Stomach (tissue), 9 donors: ENCODE data around the gene ARHGEF3. TPM values are rescaled to one million over a fixed set of nuclear protein-coding genes. Genes with fewer than 3 reads are reported as not detected.

Source experiments
- DNase-seq, 2 donors: peaks; one replicate each; pipeline versions ENCODE4 v3.0.0 to v3.0.0-alpha.2; 2013 to 2019
- H3K27ac ChIP-seq, 5 donors: fragments of 200-600 bp in 4 of 5; sonication (generic) in 4 of 5; one replicate each; pipeline ENCODE4 v1.5.1; 2013 to 2019; ENCODE audit warnings: mild to moderate bottlenecking in 1 of 5, moderate library complexity in 1 of 5
- H3K27me3 ChIP-seq, 3 donors: fragments of 200-600 bp; sonication (generic); one replicate each; pipeline ENCODE4 v1.5.1; 2017 to 2019; ENCODE audit warnings: mixed run types in 1 of 3
- H3K36me3 ChIP-seq, 4 donors: fragments of 200-600 bp; sonication (generic); 1 replicate in 3 of 4; 2 replicates in 1 of 4; pipeline ENCODE4 v1.5.1; 2016 to 2019
- H3K4me1 ChIP-seq, 4 donors: fragments of 200-600 bp; sonication (generic); one replicate each; pipeline ENCODE4 v1.5.1; 2016 to 2019
- H3K4me3 ChIP-seq, 4 donors: fragments of 200-600 bp; sonication (generic) in 3 of 4; one replicate each; pipeline ENCODE4 v1.5.1; 2016 to 2019; ENCODE audit warnings: mild to moderate bottlenecking in 1 of 4
- H3K9me3 ChIP-seq, 4 donors: fragments of 200-600 bp; sonication (generic); one replicate each; pipeline ENCODE4 v1.5.1; 2016 to 2019
- CTCF ChIP-seq, 7 experiments: fragments of 450-650 bp in 4 of 7; fragments of 200-600 bp in 3 of 7; sonication (generic) in 3 of 7; IDR thresholded peaks; one replicate each; pipeline ENCODE4 v1.5.1; 2016 to 2019; ENCODE audit warnings: antibody characterized with exemption in 7 of 7, control low read depth in 2 of 7, mild to moderate bottlenecking in 1 of 7
- EP300 ChIP-seq: sonication (generic); formaldehyde crosslinking; IDR thresholded peaks from one replicate; pipeline ENCODE4 v1.6.1; 2017; ENCODE audit warnings: antibody characterized with exemption
- POLR2A ChIP-seq, 4 donors: fragments of 450-650 bp; IDR thresholded peaks; one replicate each; pipeline ENCODE4 v1.6.1; 2016; ENCODE audit warnings: antibody characterized with exemption in 4 of 4, control low read depth in 2 of 4, mild to moderate bottlenecking in 1 of 4, moderate library complexity in 1 of 4
- POLR2AphosphoS5 ChIP-seq, 3 donors: sonication (generic); formaldehyde crosslinking; IDR thresholded peaks; one replicate each; pipeline ENCODE4 v1.6.1; 2016; ENCODE audit warnings: antibody characterized with exemption in 3 of 3
- WGBS, 5 donors: extraction: QIAGEN DNeasy Blood & Tissue Kit in 3 of 5; methylation state at CpG; one replicate each; pipeline versions ENCODE4 v1.1.5 to v1.1.7; 2013 to 2018; 5-methylcytosine and 5-hydroxymethylcytosine counted together
- intact Hi-C: fragments of 100-400 bp; cut with DNase I; formaldehyde crosslinking; loops from one replicate; pipeline ENCODE4 v1.15.1; 2023; ENCODE audit warnings: low total_unique reads
- polyA plus RNA-seq, 3 donors: library from polyadenylated mRNA; stranded (reverse); fragments of 200-250 nt; gene quantifications; one replicate each; pipeline ENCODE4 v1.2.3, GENCODE V29; 2013
- total RNA-seq, 5 donors: library from RNA; depleted of rRNA; stranded (reverse); fragments of >200 nt; gene quantifications; one replicate each; pipeline versions ENCODE4 v1.1.0 to v1.2.3, GENCODE V29; 2014 to 2016
- donor health status: healthy with polysubstance abuse.
- donor health status: Bipolar disorder and iron deficiency.
- donor health status: healthy.

Gene ARHGEF3
- total and polyA plus RNA-seq, 8 donors = 6.2 to 23.8 (median 14.2) TPM

- DNase-seq = no peak
Observed at GRCh38 chr3:56800832-56801661, 702 bp downstream of the ARHGEF3 start.

DNA sequence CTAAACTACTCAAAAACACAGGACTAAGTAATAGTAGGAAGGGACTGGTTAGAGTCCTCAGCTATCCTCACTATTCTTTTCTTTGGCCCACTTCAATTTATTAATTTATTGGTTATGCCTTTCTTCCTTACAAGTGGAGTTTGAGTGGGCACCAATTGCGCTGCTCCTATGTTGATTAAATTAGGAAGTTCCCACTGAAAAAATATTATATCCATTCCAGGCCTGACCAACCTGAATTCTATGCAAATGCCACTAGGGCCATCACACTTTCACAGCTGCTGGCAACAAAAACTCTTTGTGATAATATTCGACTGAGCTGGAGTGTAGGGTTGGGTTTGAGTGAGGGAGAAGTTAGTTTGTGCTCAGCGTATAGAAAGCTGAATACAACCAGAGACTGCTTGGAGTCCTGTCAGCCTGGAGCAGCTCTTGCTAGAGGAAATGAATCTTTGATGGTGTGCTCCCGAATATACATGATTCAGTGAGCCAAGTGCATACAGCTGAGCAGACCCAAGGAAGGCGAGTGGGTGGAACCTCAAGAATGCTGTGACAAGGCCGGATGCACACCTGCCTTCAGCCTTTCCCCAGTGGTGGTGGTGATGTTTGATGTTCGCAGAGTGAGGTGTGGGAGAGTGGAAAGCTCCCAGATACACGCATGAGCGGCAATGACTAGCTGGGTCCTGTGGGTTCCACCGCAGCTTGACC, 1.5 kb downstream of the ARHGEF3 start:
- no peaks in the 10 kb centered on the region for H3K27me3 ChIP-seq
- peak overlapping the region; percentile 78 to 84 (median 82) for H3K27ac ChIP-seq
- peak; percentile 40 to 61 for DNase-seq
- H3K4me3 ChIP-seq = peak overlapping the region; percentile 61 to 84 (median 80)
- H3K4me1 ChIP-seq = peaks cover 53 to 76% (median 64%) of the 10 kb centered on the region in 4 donors
- WGBS, 5 donors = 28 to 38% (median 36%) methylated on average over 9 to 10 of the region's 10 CpGs
- TF ChIP-seq POLR2AphosphoS5 (IDR thresholded peaks at IDR 0.05) (peak in 1 of 3 donors; percentile 17), EP300 (no peak), POLR2A (IDR thresholded peaks at IDR 0.05) (no peak), CTCF (IDR thresholded peaks at IDR 0.05) (peak in 1 of 7 experiments; percentile 5)
- intact Hi-C loops = loop anchor here (5.0 kb wide), 2 partner anchors 98 to 187 kb away; no protein-coding TSS in a partner anchor
- H3K36me3 ChIP-seq = no peaks in the 10 kb centered on the region
- H3K9me3 ChIP-seq = no peaks in the 10 kb centered on the region

More at GRCh38 chr3:56800832-56801661, 702 bp downstream of the ARHGEF3 start:
- intact Hi-C loops = loop anchor here (5.0 kb wide), 2 partner anchors 99 to 186 kb away; no protein-coding TSS in a partner anchor
- Histone ChIP-seq H3K36me3 (no peaks in the 10 kb centered on the region), H3K9me3 (no peaks in the 10 kb centered on the region), H3K27ac (peak overlapping the region; percentile 78 to 84 (median 82)), H3K4me1 (peaks cover 51 to 71% (median 58%) of the 10 kb centered on the region in 4 donors), H3K27me3 (no peaks in the 10 kb centered on the region), H3K4me3 (peak overlapping the region; percentile 61 to 84 (median 80))
- TF ChIP-seq POLR2A (IDR thresholded peaks at IDR 0.05) = no peak
- 11 to 27% (median 18%) methylated on average over 17 to 19 of the region's 19 CpGs for WGBS, 5 donors

GRCh38 chr3:56799251-56799882, 2.4 kb downstream of the ARHGEF3 start:
- H3K27me3 ChIP-seq = no peaks in the 10 kb centered on the region
- peaks cover 60 to 78% (median 70%) of the 10 kb centered on the region in 4 donors for H3K4me1 ChIP-seq
- no peaks in the 10 kb centered on the region for H3K36me3 ChIP-seq
- peak in 1 of 2 donors; percentile 86 for DNase-seq
- peak overlapping the region; percentile 78 to 83 (median 81) for H3K27ac ChIP-seq
- intact Hi-C loops = no loop called here
- 3 to 9% (median 7%) methylated on average over 7 of the region's 7 CpGs for WGBS, 5 donors
- peak overlapping the region; percentile 15 to 84 (median 56) for H3K4me3 ChIP-seq
- no peaks in the 10 kb centered on the region for H3K9me3 ChIP-seq
- TF ChIP-seq POLR2A (IDR thresholded peaks at IDR 0.05) = no peak
- TF ChIP-seq EP300 = no peak
- TF ChIP-seq POLR2AphosphoS5 (IDR thresholded peaks at IDR 0.05) = peak in 1 of 3 donors; percentile 13
- peak in 5 of 7 experiments; percentile 21 to 79 (median 73) for TF ChIP-seq CTCF (IDR thresholded peaks at IDR 0.05)

GRCh38 chr3:56796996-56797395, 4.8 kb downstream of the ARHGEF3 start:
- TF ChIP-seq POLR2AphosphoS5 (IDR thresholded peaks at IDR 0.05) (no peak), POLR2A (IDR thresholded peaks at IDR 0.05) (no peak), EP300 (no peak), CTCF (IDR thresholded peaks at IDR 0.05) (no peak)
- intact Hi-C loops = no loop called here
- WGBS, 5 donors = 79 to 93% (median 85%) methylated on average over 4 of the region's 4 CpGs
- Histone ChIP-seq H3K27ac (peak overlapping the region; percentile 61 to 82 (median 80)), H3K4me3 (no peak overlapping the region), H3K36me3 (no peaks in the 10 kb centered on the region), H3K27me3 (no peaks in the 10 kb centered on the region), H3K4me1 (peaks cover 53 to 81% (median 64%) of the 10 kb centered on the region in 4 donors), H3K9me3 (no peaks in the 10 kb centered on the region)
- DNase-seq = no peak
